Left ventricle myocardium inferior (tissue), 1 donor: ENCODE data around the gene MYH9. TPM values are rescaled to one million over a fixed set of nuclear protein-coding genes. Genes with fewer than 3 reads are reported as not detected.
A peak's percentile ranks its signal among the peaks of the same experiment; 100 is the strongest.

Experiments used
- DNase-seq: peaks from one replicate; pipeline ENCODE4 v3.0.0-alpha.2; 2020
- H3K27ac ChIP-seq: fragments of 200-600 bp; replicated peaks from 2 replicates; pipeline ENCODE4 v1.8.0; 2021
- H3K27me3 ChIP-seq: fragments of 200-600 bp; 2 replicates; pipeline ENCODE4 v1.8.0; 2021; ENCODE audit warnings: low read depth
- H3K36me3 ChIP-seq: fragments of 200-600 bp; 2 replicates; pipeline ENCODE4 v1.8.0; 2021
- H3K4me1 ChIP-seq: fragments of 200-600 bp; 2 replicates; pipeline ENCODE4 v1.8.0; 2021
- H3K4me3 ChIP-seq: fragments of 200-600 bp; 2 replicates; pipeline ENCODE4 v1.8.0; 2021; ENCODE audit warnings: mild to moderate bottlenecking, moderate library complexity
- H3K9me3 ChIP-seq: fragments of 200-600 bp; replicated peaks from 2 replicates; pipeline ENCODE4 v1.8.0; 2021
- intact Hi-C: fragments of 100-400 bp; cut with micrococcal nuclease; formaldehyde crosslinking; loops from one replicate; pipeline ENCODE4 v1.11.0; 2022
- total RNA-seq: library from RNA; stranded (reverse); fragmentation: NEBNext Ultra II Directional; extraction: Animal tissue kit (Norgen Biotek cat#: 25700); gene quantifications from one replicate; pipeline ENCODE4 v1.2.1, GENCODE V29; 2021
- TF ChIP-seq, protein P1 (sequence below): fragments of 200-600 bp; IDR thresholded peaks from 2 replicates; pipeline ENCODE4 v1.8.0; 2021; ENCODE audit warnings: antibody characterized with exemption, mild to moderate bottlenecking, borderline replicate concordance
- donor health status: DM: no; HTN: yes; CAD: no; lungs with severe emphysema.

MYH9 gene
- total RNA-seq, 1 donor from 2014 or later, result 150 TPM

DNA sequence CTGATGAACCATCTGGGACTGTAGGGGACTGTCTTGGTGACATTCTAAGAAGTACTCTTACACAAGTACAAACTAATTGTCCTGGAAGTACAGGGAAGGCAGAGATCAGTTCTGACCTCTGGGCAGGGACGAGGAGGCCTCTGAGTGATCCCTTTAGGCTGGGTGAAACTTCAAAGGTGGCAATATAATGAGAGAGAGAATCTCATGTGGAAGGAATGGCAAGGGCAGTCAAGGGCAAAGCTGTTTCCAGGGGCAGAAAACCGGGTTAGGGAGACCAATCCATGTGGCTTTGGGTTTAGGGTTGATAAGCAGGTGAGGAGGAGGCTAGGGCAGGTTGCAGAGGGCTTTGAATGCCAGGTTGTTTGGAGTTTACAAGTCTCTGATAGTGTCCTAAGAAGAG is 21.3 kb upstream of the MYH9 start:
- intact Hi-C loops, result no loop called here

DNA sequence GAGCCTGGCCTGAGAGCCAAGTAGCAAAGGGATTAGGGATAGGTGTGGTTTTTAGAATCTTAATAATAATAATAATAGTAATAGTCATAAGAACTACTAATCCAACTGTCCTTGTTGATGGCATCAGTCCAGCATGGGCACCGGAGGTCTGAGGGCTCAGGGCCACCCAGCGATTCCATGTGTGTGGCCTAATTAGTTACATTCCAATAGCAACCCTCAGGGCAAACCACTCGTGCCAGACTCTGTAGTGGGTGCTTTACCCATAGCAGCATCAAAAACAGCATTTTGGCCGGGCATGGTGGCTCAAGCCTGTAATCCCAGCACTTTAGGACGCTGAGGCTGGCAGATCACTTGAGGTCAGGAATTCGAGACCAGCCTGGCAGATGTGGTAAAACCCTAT is 19.0 kb upstream of the MYH9 start:
- TF ChIP-seq, protein P1, sequence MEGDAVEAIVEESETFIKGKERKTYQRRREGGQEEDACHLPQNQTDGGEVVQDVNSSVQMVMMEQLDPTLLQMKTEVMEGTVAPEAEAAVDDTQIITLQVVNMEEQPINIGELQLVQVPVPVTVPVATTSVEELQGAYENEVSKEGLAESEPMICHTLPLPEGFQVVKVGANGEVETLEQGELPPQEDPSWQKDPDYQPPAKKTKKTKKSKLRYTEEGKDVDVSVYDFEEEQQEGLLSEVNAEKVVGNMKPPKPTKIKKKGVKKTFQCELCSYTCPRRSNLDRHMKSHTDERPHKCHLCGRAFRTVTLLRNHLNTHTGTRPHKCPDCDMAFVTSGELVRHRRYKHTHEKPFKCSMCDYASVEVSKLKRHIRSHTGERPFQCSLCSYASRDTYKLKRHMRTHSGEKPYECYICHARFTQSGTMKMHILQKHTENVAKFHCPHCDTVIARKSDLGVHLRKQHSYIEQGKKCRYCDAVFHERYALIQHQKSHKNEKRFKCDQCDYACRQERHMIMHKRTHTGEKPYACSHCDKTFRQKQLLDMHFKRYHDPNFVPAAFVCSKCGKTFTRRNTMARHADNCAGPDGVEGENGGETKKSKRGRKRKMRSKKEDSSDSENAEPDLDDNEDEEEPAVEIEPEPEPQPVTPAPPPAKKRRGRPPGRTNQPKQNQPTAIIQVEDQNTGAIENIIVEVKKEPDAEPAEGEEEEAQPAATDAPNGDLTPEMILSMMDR, result no peak
- no peaks in the 10 kb centered on the region for H3K27me3 ChIP-seq
- no peak for DNase-seq
- H3K4me3 ChIP-seq, result no peak overlapping the region
- H3K9me3 ChIP-seq, result no peaks in the 10 kb centered on the region
- H3K4me1 ChIP-seq, result peaks cover 23% of the 10 kb centered on the region
- H3K36me3 ChIP-seq, result no peaks in the 10 kb centered on the region
- no peak overlapping the region for H3K27ac ChIP-seq
- intact Hi-C loops, result no loop called here

More for the DNA sequence above, 21.3 kb upstream of the MYH9 start:
- TF ChIP-seq, protein P1, result no peak
- no peaks in the 10 kb centered on the region for H3K36me3 ChIP-seq
- H3K9me3 ChIP-seq, result no peaks in the 10 kb centered on the region
- DNase-seq, result no peak
- H3K4me1 ChIP-seq, result peaks cover 24% of the 10 kb centered on the region
- no peaks in the 10 kb centered on the region for H3K27me3 ChIP-seq
- peak overlapping the region; percentile 77 for H3K27ac ChIP-seq
- H3K4me3 ChIP-seq, result no peak overlapping the region

DNA sequence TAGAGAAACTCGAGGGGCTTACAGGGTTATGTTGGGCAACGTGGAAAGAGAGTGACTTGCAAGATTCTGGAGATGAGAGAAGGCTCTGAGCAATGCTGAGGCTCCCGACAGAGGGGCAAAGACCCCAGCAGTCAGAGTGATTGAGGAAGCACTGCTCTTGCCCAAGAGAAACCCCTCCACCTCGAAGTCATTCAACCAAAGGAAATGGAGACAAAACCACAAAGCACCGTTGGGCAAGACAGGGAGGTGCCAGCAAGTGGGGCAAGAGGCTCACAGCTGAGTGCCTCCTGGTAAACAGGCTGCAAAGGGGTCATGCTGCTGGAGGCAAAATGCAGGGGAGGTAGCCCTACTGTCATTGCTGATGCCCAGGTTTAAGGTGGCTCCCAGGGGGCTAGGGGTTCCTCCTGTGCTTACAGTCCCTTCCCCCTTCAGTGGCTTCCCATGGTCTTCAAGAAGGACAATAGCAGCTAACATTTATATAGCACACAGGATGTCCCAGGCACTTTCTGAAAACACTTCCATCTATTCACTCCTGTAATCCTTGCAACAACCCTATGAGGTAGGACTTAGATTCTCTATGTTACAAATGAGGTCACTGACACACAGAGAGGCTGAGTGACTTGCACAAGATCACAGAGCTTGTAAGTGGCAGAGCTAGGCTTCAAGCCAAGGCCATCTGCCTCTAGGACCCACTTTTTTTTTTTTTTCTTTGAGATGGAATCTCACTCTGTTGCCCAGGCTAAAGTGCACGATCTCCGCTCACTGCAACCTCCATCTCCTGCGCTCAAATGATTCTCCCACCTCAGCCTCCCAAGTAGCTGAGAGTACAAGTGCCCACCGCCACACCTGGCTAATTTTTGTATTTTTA is 18.1 kb upstream of the MYH9 start:
- DNase-seq, result no peak
- intact Hi-C loops, result no loop called here
- no peak overlapping the region for H3K27ac ChIP-seq

DNA sequence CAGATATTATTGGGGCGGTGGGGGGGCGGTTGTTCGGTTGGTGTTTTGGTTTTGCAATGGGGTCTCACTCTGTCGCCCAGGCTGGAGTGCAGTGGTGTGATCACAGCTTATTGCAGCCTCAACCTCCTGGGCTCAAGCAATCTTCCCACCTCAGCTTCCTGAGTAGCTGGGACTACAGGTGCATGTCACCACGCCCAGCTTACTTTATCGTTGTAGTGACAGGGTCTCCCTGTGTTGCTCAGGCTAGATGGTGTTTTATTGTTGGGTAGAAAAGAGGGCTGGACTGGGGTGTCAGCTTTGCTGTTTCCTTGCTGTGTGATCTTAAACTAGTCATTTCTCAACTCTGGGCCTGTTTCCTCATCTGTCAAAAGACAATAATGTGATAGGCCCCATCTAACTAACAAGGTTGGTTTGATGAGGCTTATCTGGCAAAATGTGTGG is 17.5 kb upstream of the MYH9 start:
- DNase-seq, result no peak
- Histone ChIP-seq H3K27me3 (no peaks in the 10 kb centered on the region), H3K4me3 (no peak overlapping the region), H3K9me3 (no peaks in the 10 kb centered on the region), H3K36me3 (no peaks in the 10 kb centered on the region), H3K27ac (no peak overlapping the region), H3K4me1 (peaks cover 15% of the 10 kb centered on the region)
- intact Hi-C loops, result no loop called here
- TF ChIP-seq, protein P1, result no peak

More for the DNA sequence above, 18.1 kb upstream of the MYH9 start:
- no peaks in the 10 kb centered on the region for H3K36me3 ChIP-seq
- H3K9me3 ChIP-seq, result no peaks in the 10 kb centered on the region
- TF ChIP-seq, protein P1, result no peak
- H3K4me1 ChIP-seq, result peaks cover 20% of the 10 kb centered on the region
- no peak overlapping the region for H3K4me3 ChIP-seq
- H3K27me3 ChIP-seq, result no peaks in the 10 kb centered on the region

DNA sequence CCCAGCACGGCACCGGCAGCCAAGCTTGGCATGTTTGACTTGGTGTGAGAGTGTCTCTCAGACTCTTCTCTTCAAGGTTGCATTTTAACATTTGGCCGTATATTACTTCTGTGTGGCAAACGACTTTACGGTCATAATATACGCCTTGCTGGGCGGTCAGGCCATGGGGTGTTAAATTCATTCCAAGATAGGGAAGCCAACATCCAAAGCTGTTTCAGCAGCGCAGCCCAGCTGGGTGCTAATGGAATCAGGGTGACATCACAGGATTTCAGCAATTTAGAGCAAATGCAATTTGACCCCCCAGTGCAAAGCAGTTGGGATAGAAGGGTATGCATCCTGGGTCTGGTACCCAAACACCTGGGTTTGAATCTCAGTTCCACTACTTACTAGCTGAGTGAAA is 16.7 kb upstream of the MYH9 start:
- no peak overlapping the region for H3K27ac ChIP-seq
- H3K9me3 ChIP-seq, result no peaks in the 10 kb centered on the region
- no peak for DNase-seq
- TF ChIP-seq, protein P1, result no peak
- peaks cover 12% of the 10 kb centered on the region for H3K4me1 ChIP-seq
- no peak overlapping the region for H3K4me3 ChIP-seq
- no peaks in the 10 kb centered on the region for H3K36me3 ChIP-seq
- intact Hi-C loops, result no loop called here
- no peaks in the 10 kb centered on the region for H3K27me3 ChIP-seq
